ENCODE results near the gene DAZAP1.
A peak's percentile ranks its signal among the peaks of the same experiment; 100 is the strongest.

Gene DAZAP1

DNA sequence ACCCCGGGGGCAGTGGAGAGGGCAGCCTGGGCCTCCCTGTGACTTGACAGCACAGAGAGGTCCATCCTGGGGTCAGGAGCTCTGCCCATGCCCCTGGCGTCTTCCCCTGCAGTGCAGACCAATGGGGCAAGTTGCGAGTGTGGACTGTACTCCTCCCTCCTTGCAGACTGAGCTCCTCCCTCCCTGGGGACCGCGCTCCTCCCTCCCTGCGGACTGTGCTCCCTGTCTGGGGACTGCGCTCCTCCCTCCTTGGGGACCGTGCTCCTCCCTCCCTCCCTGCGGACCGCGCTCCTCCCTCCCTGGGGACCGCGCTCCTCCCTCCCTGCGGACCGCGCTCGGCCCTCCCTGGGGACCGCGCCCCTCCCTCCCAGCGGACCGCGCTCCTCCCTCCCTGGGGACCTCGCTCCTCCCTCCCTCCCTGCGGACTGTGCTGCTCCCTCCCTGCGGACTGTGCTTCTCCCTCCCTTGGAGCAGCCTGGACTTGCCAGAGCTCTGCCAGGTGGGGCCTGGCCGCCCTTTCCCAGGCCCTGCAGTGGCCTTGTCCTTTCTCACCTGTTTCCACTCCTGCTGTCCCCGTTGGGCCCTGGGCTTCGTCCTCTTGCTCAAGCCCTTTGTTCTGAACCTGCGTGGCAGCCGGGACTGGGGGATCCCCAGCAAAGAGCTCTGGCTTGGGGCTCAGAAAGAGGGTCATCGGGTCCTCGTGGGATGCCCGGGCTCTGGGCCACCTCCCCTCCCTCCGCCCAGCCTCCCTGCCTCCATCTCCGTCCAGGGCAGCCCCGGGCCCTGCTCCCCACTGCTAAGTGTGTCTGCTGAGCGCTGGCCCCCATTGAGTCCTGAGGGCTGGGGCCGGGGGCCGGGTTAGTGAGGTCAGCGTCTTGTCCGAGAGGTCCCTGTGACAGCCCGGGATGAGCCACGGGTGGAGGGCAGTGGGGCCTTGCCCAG, 12.9 kb upstream of the DAZAP1 start:
- no peak for DNase-seq (ENCODE audit: low spot score)

DNA sequence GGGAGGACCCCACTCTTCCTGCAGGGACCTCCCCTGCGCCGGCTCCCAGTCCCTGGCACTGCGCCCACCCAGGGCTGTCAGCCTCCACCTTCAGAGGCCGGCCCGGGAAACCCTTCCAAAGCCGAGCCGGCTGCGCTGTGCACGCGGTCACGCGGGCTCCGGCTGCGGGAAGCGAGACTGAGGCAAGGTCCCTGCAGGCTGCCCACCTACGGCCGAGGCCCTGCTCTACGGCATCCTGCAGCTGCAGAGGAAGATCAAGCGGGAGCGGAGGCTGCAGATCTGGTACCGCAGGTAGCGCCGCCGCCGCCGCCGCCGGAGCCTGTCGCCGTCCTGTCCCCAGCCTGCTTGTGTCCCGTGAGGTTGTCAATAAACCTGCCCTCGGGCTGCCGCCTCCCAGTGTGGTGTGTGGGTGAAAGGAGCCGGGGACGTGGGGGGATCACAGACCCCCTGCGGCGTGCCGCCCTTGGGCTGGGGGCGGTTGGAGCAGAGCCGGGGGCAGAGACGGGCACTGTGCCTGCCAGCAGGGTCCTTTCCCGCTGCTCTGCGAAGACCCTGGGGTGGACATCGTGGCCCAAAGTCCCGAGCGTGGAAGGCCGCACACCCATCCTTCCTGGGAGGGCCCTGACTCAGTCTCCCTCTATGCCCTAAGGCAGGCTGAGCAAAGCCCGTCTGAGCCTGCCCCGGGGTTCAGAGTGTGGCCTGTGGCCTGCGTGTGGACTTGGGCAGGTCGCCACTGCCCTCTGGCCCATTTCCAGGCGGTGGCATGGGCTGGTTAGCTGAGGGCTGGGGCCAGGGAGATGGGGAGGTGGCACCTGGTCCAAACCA, 12.0 kb upstream of the DAZAP1 start:
- no peak for DNase-seq (ENCODE audit: low spot score)

DNA sequence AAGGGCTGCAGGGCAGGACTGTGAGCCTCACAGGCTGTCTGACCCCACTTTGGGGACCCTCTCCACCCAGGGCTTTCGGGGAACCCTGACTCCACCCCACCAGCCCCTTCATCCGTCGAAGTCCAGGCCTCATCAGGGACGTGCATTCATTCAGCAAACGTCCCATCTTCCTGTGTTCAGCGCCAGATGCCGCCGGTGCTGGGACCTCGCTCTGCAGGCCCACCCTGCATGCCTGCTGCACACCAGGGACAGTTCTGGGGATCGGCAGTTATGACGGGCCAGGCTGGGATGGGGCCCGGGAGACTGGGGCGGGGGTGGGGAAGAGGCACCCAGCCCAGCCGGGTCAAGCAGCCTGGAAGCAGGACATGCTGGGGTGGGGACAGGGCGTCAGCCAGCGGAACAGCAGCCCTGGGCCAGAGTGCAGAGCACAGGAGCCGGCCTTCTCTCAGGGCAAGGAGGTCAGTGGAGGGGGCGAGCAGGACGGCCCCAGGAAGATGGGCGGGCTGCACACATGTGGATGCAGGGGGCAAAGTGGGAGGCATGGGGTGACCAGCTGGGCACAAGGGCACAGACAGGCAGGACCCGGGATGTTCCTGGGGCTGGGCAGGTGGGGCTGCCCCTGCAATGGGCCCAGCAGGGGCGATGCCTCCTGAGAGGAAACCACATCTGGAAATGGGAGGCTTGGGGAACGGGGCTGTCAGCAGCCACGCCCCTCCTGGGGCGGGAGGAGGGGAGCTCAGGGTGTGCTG, 11.2 kb upstream of the DAZAP1 start:
- no peak for DNase-seq (ENCODE audit: low spot score)

DNA sequence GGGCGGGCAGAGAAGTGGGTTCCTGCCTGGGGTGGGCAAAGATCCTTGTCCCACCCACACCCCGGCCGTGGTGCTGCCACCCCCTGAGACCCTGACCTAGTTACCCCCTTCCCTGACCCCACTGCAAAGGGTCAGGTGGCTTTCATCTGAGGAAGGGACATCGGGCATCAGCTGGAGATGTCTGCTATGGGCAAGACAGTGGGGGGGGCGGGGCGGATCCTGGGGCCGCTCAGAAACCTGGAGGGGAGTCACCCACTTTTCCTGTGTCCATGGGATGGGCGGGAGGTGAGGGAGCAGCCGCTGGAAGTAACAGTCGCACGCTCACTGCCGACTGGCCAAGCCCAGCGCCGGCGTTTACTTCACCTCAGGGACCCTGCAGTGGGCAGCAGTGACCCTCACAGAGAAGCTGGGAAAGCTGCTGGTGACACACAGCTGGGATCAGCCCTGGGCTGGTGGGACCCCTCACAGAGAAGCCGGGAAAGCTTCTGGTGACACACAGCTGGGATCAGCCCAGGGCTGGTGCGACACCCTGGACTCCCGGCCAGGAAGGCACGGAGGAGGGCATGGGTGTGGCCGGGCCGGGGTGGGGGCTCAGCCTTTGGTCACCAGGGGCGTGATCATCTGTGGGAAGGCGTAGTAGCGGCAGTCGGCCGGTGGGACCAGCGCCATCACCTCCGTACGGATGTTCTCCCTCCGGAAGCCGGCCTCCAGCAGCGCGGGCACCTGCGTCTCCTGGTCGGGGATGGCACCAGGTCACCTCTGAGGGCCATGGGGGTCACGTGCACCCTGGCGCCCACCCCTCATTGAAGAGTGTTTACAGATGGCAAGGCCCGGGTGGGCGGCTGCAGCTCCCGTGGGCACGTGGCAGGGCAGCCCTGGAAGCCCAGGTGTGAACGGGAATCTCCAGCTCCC, 10.4 kb upstream of the DAZAP1 start:
- no peak for DNase-seq (ENCODE audit: low spot score)

- DNase-seq (ENCODE audit: low spot score): no peak
These were observed 9.5 kb upstream of the DAZAP1 start for GRCh38 chr19:1397838-1398237.

- no peak for DNase-seq (ENCODE audit: low spot score)
These were observed 8.3 kb upstream of the DAZAP1 start for GRCh38 chr19:1399079-1399478.

DNA sequence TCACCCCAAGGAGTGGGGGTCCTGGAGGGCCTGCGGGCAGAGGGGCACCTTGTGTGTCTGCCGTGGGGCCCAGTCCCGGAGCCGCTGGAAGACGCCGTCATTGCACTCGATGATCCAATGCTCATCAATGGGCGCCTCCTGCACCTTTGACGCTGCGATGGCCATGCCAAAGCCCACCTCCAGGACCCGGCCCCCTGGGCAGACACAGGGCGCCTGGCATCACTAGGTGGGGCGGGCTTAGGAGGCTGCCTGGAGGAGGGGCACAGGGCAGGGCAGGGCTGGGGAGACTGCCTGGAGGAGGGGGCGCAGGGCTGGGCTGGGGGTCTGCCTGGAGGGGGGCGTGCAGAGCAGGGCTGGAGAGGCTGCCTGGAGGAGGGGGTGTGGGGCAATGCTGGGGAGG, 7.6 kb upstream of the DAZAP1 start:
- no peak for DNase-seq (ENCODE audit: low spot score)

DNA sequence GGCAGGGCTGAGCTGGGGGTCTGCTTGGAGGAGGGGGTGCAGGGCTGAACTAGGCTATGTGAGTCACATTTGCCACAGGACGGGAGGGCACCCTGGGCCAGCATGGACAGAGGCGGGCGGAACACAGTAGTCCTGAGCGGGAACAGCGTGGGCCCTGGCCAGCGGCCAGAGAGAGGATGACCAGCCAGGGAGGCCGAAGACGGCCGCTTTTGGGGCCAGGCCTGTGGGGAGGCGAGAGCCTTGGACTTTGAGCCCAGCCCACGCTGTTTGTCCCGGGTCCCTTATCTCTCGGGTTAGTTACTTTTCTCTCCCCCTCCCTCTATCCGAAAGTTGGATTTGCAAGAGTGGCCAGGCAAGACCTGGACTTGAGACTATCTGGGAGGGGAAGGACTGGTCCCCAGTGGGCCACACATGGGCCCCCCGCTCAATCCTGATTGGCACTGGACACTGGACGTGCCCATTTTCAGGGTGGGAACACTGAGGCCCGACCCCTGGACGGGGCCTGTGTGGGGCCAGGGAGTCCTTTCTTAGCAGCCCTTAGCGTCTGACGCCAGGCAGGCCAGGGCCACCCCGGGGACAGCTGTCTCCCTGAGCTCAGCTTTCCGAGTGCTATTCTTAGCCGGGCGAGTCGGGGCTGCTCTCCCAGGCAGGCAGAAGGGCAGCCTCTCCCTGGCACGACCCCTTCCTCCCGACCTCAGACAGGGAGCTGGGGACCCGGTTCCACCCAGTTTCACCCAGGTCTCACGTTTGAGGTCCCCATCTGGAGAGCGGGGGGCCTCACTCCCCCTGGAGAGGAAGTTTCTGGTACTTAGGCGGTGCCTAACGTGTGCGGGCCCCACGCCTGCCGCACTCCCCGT, 6.9 kb upstream of the DAZAP1 start:
- DNase-seq (ENCODE audit: low spot score): peak; percentile 55

DNA sequence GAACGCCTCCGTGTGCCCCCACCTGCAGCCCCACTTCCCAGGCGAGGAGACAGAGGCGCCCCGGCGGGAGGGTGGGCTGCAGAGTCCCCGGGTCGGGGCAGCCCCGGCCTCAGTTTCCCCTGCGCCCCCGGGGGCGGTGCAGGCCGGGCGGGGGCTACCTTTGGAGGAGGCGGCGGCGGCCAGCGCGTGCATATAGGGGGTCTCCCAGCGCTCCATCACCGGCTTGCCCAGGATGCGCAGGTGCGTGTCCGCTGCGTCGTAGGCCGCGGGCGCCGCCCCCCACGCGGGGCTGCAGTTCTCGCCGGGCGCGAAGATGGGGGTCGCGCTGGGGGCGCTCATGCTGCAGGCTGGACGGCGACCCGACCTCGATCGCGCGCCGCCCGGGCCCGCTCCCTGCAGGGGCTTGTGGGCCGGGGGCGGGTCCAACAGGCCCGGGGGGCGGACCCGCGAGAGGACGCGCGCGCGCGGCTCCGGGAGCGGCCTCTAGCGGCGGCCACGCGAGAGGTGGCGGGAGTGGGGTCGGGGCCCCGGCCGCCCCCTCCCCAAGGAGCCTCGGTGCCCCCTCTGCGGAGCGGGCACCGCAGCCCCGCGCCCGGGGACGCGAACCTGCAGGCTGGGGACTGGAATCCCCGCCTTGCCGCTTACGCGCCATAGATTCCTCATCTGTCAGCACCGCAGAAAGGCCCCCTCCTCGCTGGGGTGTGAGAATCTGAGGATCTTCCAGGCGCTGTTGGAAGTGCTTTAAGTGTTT, 6.1 kb upstream of the DAZAP1 start, which contains the start of gene GAMT:
Gene GAMT (minus strand): TSS at position 405 of the 751 bp plus-strand sequence. CDS start 66 bp downstream, at position 339.
- peak; percentile 87 for DNase-seq (ENCODE audit: low spot score)

DNA sequence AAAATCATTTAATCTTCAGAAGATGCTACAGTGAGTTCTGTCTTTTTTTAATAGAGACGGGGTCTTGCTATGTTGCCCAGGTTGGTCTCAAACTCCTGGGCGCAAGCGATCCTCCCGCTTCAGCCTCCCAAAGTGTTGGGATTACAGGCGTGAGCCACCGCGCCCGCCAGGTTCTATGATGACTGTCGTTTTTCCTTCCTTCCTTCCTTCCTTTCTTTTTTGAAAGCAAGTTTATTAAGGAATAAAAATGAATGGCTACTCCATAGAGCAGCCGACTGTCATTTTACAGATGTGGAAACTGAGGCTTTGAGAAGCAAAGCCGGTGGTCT, 5.5 kb upstream of the DAZAP1 start:
- DNase-seq (ENCODE audit: low spot score): no peak

GRCh38 chr19:1402411-1403070, 4.8 kb upstream of the DAZAP1 start:
- no peak for DNase-seq (ENCODE audit: low spot score)

DNA sequence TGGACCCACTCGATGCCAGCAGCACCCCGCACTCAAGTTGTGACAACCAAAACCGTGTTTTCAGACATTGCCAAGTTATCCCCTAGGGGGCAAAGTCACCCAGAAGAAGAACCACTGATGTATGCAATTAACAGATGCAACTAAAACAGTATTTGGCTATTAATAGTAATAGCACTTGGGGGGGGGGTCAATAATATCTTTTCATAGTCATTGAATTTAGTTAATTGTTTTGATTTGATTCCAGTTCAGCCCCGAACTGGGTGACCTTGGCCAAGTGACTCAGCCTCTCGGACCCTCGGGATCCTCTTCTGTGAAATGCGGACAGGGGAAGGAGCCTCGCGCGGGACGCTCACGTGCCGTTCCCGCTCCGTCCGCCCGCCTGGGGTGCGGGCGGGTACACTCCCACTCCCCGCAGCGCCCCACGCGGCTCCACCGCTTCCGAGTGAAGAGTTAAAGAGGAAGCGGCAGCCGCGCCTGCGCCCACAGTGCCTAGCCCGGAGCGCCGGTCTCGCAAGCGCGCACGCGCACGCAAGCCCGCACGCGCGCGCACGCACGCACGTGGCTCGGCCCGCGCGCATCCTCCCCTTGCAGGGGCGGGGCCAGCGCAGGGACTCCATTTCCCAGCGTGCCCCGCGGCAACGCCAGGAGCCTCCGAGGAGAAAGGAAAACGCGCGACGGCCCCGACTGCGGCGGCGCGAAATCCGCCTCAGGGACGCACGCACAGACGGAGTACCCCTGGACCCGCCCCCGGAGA, 435 bp upstream of the DAZAP1 start:
- DNase-seq (ENCODE audit: low spot score): peak; percentile 97

DNA sequence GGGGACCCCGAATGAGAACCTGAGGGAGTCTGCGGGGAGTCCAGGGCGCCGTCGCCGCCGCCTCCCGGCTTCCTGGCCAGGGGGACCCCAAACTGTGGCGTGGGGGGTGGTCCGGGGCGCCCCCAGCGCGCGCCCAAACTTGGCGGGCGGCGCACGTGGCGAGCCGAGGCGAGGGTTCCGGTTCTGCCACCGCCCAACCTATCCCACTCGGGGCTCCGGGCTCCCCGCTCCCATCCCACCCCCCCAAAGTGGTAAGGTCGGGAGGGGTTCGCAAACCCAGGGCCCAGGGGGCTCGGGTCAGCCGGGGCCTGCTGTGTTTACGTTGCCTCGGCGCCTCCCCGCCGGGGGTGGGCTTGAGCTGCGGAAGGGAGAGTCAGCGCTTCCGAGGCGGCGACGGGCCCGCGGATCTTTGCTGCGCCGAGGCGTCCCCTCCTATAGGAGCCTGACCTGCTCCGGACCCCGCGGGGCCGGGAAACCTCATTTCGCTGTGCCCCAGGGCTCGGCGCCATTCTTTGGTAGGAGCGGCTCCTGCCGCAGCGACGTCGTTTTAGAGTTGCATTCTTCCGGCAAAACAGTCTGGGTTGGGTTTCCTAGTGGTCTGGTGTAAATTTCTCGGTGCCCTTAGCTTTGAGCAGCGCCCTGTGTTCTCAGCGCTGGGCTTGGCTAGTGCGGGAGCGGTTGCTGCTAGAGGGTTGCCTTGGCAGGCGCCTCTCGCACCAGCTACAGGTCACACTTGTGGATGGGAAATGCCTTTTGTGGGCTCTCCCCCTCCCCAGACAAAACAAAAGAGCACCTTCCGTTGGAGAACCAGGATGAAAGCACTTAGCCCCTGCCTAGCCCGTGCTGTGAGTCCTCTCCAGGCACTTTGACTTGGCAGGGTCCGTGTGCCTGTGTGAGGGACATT, 1.2 kb downstream of the DAZAP1 start:
- peak; percentile 45 for DNase-seq (ENCODE audit: low spot score)

DNA sequence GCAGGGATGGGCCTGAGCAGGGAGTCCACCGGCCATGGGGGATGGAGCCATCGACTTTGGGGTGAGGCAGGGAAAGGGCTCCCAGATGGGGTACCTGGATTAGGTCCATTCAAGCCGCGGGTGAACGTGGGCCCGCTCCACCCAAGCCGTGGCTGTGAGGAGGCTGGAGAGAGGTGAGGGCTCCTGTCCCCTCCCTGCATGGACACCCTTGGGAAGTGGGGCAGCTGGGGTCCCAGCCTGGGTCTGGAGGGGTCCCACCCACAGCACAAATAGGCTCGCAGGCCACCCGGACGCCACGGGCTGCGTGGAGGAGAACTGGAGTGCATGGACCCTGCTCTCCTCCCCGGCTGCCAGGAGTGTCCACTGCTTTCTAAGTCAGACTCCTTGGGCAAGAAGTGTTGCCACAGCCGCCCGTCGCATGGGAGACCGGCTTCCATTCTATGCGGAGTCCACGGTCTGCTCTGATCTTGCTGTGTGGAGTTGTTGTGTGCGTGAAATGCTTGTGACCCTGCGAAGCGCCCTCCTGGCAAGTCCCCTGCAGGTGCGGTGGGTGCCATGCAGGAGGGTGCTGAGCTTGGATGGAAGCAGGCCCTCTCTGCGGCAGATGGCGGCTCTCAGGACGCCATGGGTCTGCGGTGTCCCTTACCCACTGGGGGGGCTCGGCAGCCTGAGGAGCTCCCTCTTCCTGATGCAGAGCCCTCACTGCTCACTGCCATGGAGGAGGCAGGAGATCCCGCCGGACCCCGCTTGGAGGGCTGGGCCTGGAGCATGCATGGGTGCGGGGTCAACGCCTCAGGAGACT, 2.0 kb downstream of the DAZAP1 start:
- no peak for DNase-seq (ENCODE audit: low spot score)

- no peak for DNase-seq (ENCODE audit: low spot score)
These were observed 2.9 kb downstream of the DAZAP1 start for GRCh38 chr19:1410136-1410786.

DNA sequence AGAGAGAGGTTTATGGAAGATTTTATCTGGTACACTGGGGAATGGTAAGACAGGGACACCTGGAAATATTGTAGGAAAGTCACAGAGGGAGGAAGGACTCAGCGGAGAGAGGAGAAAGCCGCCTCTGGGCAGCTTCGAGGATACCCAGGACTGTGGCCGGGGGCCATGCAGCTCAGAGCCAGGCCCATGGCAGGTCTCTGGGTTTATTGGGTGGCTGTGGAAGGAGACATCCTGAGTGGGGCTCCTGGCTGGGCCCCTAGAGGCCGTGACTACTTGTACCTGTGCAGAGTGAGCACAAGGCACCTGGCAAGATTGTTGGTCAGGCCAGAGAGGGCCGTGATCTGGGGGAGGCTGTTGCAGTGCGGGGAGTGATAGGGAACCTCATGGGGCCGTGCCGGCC, 3.4 kb downstream of the DAZAP1 start:
- no peak for DNase-seq (ENCODE audit: low spot score)

All from iPS-NIHi11 (cell line).